ENCODE data around the gene E2F4. TPM values are rescaled to one million over a fixed set of nuclear protein-coding genes. Genes with fewer than 3 reads are reported as not detected.

The E2F4 gene
- total and polyA plus RNA-seq, 2 donors (not counting 1 experiment from before 2014, with no cell fraction given) = 42.4 to 59.9 TPM

DNA sequence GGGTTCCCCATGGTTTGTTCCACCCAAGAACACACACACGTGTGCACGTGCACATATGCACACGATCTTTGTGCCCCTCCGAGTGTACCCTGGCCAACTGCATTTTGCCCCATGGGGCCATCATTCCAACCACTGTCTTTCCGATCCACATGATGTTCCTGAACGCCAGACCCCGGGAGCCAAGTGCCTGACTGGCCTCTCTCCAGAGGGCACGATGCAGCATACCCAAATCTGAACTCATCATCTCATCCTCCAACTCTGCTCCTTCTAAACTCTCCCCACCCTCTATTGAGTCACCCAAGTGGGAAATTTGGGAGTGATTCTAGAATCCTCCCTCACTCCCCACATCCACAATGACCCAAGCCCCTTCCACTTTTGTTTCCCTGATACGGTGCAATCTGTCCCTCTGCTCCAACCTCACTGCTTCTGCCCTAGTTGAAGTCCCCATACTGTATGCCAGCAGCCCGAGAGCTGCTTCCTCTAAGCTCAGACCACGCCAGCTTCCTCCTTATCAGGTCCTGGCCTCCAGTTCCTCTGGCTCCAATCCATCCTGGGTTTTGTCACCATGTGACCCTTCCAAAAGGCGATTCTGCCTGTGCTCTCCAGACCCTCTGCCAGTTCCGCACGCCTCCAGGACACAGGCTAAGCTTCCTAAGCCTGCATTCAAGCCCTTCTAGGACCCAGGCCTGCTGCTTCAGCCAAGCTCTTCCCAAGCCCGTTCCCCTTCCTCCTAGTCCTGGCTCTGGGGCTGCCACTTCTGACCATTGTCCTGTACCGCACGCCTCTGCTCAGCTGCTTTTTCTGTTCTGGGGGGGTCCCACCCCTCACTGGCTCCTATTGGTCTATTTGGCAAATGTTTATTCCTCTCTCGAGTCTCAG is 24.9 kb downstream of the E2F4 start:
- no peaks in the 10 kb centered on the region for H4K20me1 ChIP-seq (ENCODE audit: control insufficient read depth, extremely low read depth, insufficient read depth, low read length)
- H3K36me3 ChIP-seq (ENCODE audit: control insufficient read depth, insufficient read depth, low read length) = no peaks in the 10 kb centered on the region
- H3K4me1 ChIP-seq (ENCODE audit: control insufficient read depth, extremely low read depth, insufficient read depth, low read length) = peaks cover 6% of the 10 kb centered on the region
- no peak overlapping the region for H3K27ac ChIP-seq (ENCODE audit: insufficient read depth, low read length)
- no peak overlapping the region for H3K9ac ChIP-seq (ENCODE audit: insufficient read depth, low read length)
- H3K4me3 ChIP-seq (replicated peaks in 1 of 4; ENCODE audit: control extremely low read depth in 1 of 4, insufficient read depth in 1 of 4, low read depth in 3 of 4, low read length in 4 of 4) = no peak overlapping the region
- no peaks in the 10 kb centered on the region for H3K79me2 ChIP-seq (ENCODE audit: control insufficient read depth, insufficient read depth, low read length)
- TF ChIP-seq EZH2 (IDR thresholded peaks at IDR 0.05; ENCODE audit: low read length, missing control alignments) = no peak
- TF ChIP-seq, protein P1, sequence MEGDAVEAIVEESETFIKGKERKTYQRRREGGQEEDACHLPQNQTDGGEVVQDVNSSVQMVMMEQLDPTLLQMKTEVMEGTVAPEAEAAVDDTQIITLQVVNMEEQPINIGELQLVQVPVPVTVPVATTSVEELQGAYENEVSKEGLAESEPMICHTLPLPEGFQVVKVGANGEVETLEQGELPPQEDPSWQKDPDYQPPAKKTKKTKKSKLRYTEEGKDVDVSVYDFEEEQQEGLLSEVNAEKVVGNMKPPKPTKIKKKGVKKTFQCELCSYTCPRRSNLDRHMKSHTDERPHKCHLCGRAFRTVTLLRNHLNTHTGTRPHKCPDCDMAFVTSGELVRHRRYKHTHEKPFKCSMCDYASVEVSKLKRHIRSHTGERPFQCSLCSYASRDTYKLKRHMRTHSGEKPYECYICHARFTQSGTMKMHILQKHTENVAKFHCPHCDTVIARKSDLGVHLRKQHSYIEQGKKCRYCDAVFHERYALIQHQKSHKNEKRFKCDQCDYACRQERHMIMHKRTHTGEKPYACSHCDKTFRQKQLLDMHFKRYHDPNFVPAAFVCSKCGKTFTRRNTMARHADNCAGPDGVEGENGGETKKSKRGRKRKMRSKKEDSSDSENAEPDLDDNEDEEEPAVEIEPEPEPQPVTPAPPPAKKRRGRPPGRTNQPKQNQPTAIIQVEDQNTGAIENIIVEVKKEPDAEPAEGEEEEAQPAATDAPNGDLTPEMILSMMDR (conservative IDR thresholded peaks at IDR 0.05 in 1 of 2, IDR thresholded peaks at IDR 0.05 in 1 of 2; ENCODE audit: low read depth in 1 of 2, low read length in 2 of 2) = no peak
- H3K4me2 ChIP-seq (ENCODE audit: extremely low read depth, insufficient read depth, low read length) = no peak overlapping the region
- no peaks in the 10 kb centered on the region for H3K9me3 ChIP-seq (ENCODE audit: control insufficient read depth, insufficient read depth, low read depth, low read length)
- no peaks in the 10 kb centered on the region for H3K27me3 ChIP-seq (ENCODE audit: control insufficient read depth, insufficient read depth, low read length)
- no peak for DNase-seq (ENCODE audit: low read depth in 2 of 2)
- H2AFZ ChIP-seq (ENCODE audit: low read length) = peak overlapping the region; percentile 5

GRCh38 chr16:67223992-67224391 is 32.0 kb downstream of the E2F4 start:
- no peaks in the 10 kb centered on the region for H4K20me1 ChIP-seq (ENCODE audit: control insufficient read depth, extremely low read depth, insufficient read depth, low read length)
- H3K79me2 ChIP-seq (ENCODE audit: control insufficient read depth, insufficient read depth, low read length) = peaks cover 24% of the 10 kb centered on the region
- TF ChIP-seq EZH2 (IDR thresholded peaks at IDR 0.05; ENCODE audit: low read length, missing control alignments) = no peak
- TF ChIP-seq, protein P1 (conservative IDR thresholded peaks at IDR 0.05 in 1 of 2, IDR thresholded peaks at IDR 0.05 in 1 of 2; ENCODE audit: low read depth in 1 of 2, low read length in 2 of 2) = no peak
- no peak overlapping the region for H3K4me3 ChIP-seq (replicated peaks in 1 of 4; ENCODE audit: control extremely low read depth in 1 of 4, insufficient read depth in 1 of 4, low read depth in 3 of 4, low read length in 4 of 4)
- H3K27ac ChIP-seq (ENCODE audit: insufficient read depth, low read length) = no peak overlapping the region
- peaks cover 4% of the 10 kb centered on the region for H3K36me3 ChIP-seq (ENCODE audit: control insufficient read depth, insufficient read depth, low read length)
- no peaks in the 10 kb centered on the region for H3K9me3 ChIP-seq (ENCODE audit: control insufficient read depth, insufficient read depth, low read depth, low read length)
- no peak overlapping the region for H3K9ac ChIP-seq (ENCODE audit: insufficient read depth, low read length)
- no peak overlapping the region for H3K4me2 ChIP-seq (ENCODE audit: extremely low read depth, insufficient read depth, low read length)
- no peaks in the 10 kb centered on the region for H3K27me3 ChIP-seq (ENCODE audit: control insufficient read depth, insufficient read depth, low read length)
- H3K4me1 ChIP-seq (ENCODE audit: control insufficient read depth, extremely low read depth, insufficient read depth, low read length) = peaks cover 6% of the 10 kb centered on the region
- no peak for DNase-seq (ENCODE audit: low read depth in 2 of 2)
- H2AFZ ChIP-seq (ENCODE audit: low read length) = no peak overlapping the region

DNA sequence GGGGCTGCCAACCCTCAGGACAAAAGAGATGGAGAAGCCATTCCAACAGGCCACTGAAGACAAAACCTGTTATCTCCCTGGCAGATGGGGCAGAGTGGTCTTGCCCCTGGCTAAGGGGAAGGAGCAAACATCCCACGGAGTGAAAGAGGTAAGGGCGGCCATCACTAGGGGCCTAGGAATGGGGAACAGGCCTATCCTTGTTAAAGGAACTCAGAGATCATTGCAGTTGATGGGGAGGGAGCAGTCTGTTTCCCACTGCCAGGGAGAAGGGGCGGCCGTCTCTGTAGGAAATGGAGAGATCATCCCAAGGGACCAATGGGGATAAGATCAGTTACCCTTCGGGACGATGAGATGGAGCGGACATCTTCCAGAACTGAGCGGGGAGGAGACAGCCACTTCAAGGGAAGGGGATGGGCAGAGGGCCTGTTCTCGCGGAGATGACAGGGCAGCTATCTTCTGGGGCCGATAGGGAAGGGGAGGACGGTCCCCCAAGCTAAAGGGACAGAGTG is 34.4 kb downstream of the E2F4 start:
- Histone ChIP-seq H3K79me2 (ENCODE audit: control insufficient read depth, insufficient read depth, low read length) (peaks cover 24% of the 10 kb centered on the region), H3K27me3 (ENCODE audit: control insufficient read depth, insufficient read depth, low read length) (no peaks in the 10 kb centered on the region), H3K4me2 (ENCODE audit: extremely low read depth, insufficient read depth, low read length) (peak overlapping the region; percentile 95), H3K4me1 (ENCODE audit: control insufficient read depth, extremely low read depth, insufficient read depth, low read length) (peaks cover 6% of the 10 kb centered on the region), H4K20me1 (ENCODE audit: control insufficient read depth, extremely low read depth, insufficient read depth, low read length) (no peaks in the 10 kb centered on the region), H2AFZ (ENCODE audit: low read length) (peak overlapping the region; percentile 89), H3K36me3 (ENCODE audit: control insufficient read depth, insufficient read depth, low read length) (peaks cover 22% of the 10 kb centered on the region), H3K9ac (ENCODE audit: insufficient read depth, low read length) (peak overlapping the region; percentile 92), H3K9me3 (ENCODE audit: control insufficient read depth, insufficient read depth, low read depth, low read length) (no peaks in the 10 kb centered on the region), H3K4me3 (replicated peaks in 1 of 4; ENCODE audit: control extremely low read depth in 1 of 4, insufficient read depth in 1 of 4, low read depth in 3 of 4, low read length in 4 of 4) (peak overlapping the region; percentile 99 to 100 (median 99)), H3K27ac (ENCODE audit: insufficient read depth, low read length) (peak overlapping the region; percentile 95)
- TF ChIP-seq EZH2 (IDR thresholded peaks at IDR 0.05; ENCODE audit: low read length, missing control alignments) = no peak
- TF ChIP-seq, protein P1 (conservative IDR thresholded peaks at IDR 0.05 in 1 of 2, IDR thresholded peaks at IDR 0.05 in 1 of 2; ENCODE audit: low read depth in 1 of 2, low read length in 2 of 2) = no peak
- no peak for DNase-seq (ENCODE audit: low read depth in 2 of 2)
